ENCODE data around the gene KCND3. TPM values are rescaled to one million over a fixed set of nuclear protein-coding genes. Genes with fewer than 3 reads are reported as not detected.

Gene KCND3
- total and polyA plus RNA-seq, 2 donors (not counting 3 experiments of a cell fraction or from before 2014, with no cell fraction given), result 0.03 TPM; not detected in 1

DNA sequence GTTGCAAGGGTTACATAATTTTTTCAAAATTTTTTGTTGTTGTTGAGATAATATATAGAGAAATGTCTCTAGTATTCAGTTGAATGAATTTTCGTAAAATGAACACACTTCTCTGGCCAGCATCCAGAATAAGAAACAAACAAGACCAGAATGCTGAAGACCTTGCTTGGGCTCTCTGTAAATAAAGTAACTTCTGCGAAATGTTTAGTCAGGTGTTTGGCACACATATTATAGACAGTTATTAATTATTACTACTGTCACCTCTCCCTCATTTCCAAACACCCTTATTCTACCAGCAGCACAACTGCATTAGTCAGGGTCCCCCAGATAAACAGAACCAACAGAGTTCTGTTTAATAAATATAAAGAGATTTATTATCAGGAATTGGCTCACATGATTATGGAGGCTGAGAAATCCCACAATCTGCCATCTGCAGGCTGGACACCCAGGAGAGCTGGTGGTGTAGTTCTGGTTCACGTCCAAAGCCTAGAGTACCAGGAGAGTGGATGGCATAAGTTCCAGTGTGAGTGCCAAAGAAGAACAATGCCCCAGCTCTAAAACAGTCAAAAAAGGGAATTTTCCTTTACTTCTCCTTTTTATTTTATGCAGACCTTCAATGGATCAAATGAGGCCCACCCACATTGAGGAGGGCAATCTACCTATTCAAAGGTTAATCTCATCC is 44.1 kb upstream of the KCND3 start:
- intact Hi-C loops (cut with micrococcal nuclease), result no loop called here
- Histone ChIP-seq H4K20me1 (replicated peaks; ENCODE audit: control insufficient read depth, extremely low read depth, insufficient read depth, low read length) (no peaks in the 10 kb centered on the region), H3K9ac (replicated peaks; ENCODE audit: extremely low read depth, insufficient read depth, low read length) (no peak overlapping the region), H3K4me2 (ENCODE audit: insufficient read depth, low read length) (no peak overlapping the region), H3K9me1 (replicated peaks; ENCODE audit: control insufficient read depth, extremely low read depth, insufficient read depth, low read length) (no peaks in the 10 kb centered on the region), H3K36me3 (ENCODE audit: control insufficient read depth in 2 of 2, extremely low read depth in 1 of 2, insufficient read depth in 2 of 2, low read length in 2 of 2) (no peaks in the 10 kb centered on the region), H2AFZ (ENCODE audit: low read depth, low read length) (no peak overlapping the region), H3K27ac (ENCODE audit: insufficient read depth, low read depth, low read length) (no peak overlapping the region), H3K4me3 (replicated peaks in 1 of 3; ENCODE audit: insufficient read depth in 1 of 3, low read depth in 1 of 3, low read length in 3 of 3) (no peak overlapping the region), H3K4me1 (ENCODE audit: control insufficient read depth, extremely low read depth, insufficient read depth, low read length) (no peaks in the 10 kb centered on the region), H3K9me3 (replicated peaks; ENCODE audit: control insufficient read depth, insufficient read depth, low read length) (no peaks in the 10 kb centered on the region), H3K79me2 (ENCODE audit: control insufficient read depth, insufficient read depth, low read length) (no peaks in the 10 kb centered on the region), H3K27me3 (ENCODE audit: control insufficient read depth in 2 of 2, insufficient read depth in 2 of 2, low read length in 2 of 2) (no peaks in the 10 kb centered on the region)
- no TSS peak for BruUV-seq (replicated peaks)
- CTCF ChIA-PET, result no interaction called here
- no peak for TF ChIP-seq GATA2 (IDR thresholded peaks at IDR 0.05; ENCODE audit: insufficient read depth, insufficient read length, low read depth, low read length)
- TF ChIP-seq MYC (IDR thresholded peaks at IDR 0.05; ENCODE audit: low read depth, low read length), result no peak
- no peak for TF ChIP-seq FOS (IDR thresholded peaks at IDR 0.05; ENCODE audit: borderline replicate concordance, insufficient read depth, low read length)
- TF ChIP-seq EZH2 (IDR thresholded peaks at IDR 0.05; ENCODE audit: borderline replicate concordance, low read depth, low read length, severe bottlenecking), result no peak
- TF ChIP-seq, protein P1, sequence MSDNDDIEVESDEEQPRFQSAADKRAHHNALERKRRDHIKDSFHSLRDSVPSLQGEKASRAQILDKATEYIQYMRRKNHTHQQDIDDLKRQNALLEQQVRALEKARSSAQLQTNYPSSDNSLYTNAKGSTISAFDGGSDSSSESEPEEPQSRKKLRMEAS (IDR thresholded peaks at IDR 0.05; ENCODE audit: insufficient read depth, insufficient read length), result no peak
- no peak for TF ChIP-seq JUN (IDR thresholded peaks at IDR 0.05; ENCODE audit: borderline replicate concordance, insufficient read depth, insufficient read length, low read depth)
- TF ChIP-seq POLR2AphosphoS5 (IDR thresholded peaks at IDR 0.05; ENCODE audit: insufficient read depth, low read depth, low read length), result no peak
- TF ChIP-seq, protein P2, sequence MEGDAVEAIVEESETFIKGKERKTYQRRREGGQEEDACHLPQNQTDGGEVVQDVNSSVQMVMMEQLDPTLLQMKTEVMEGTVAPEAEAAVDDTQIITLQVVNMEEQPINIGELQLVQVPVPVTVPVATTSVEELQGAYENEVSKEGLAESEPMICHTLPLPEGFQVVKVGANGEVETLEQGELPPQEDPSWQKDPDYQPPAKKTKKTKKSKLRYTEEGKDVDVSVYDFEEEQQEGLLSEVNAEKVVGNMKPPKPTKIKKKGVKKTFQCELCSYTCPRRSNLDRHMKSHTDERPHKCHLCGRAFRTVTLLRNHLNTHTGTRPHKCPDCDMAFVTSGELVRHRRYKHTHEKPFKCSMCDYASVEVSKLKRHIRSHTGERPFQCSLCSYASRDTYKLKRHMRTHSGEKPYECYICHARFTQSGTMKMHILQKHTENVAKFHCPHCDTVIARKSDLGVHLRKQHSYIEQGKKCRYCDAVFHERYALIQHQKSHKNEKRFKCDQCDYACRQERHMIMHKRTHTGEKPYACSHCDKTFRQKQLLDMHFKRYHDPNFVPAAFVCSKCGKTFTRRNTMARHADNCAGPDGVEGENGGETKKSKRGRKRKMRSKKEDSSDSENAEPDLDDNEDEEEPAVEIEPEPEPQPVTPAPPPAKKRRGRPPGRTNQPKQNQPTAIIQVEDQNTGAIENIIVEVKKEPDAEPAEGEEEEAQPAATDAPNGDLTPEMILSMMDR (IDR thresholded peaks at IDR 0.05; ENCODE audit: extremely low read depth in 1 of 2, insufficient read depth in 1 of 2, low read depth in 1 of 2, low read length in 2 of 2), result no peak
- TF ChIP-seq POLR2A (IDR thresholded peaks at IDR 0.05; ENCODE audit: low read depth, low read length), result no peak
- DNase-seq (ENCODE audit: low read depth, low spot score) (no peak), FAIRE-seq (no peak)
- dilution Hi-C loops (cut with MboI; ENCODE audit: extremely low pct_ligation_motif_present, low sequenced_read_pairs), result no loop called here
- POLR2A ChIA-PET, result no interaction called here

All from endothelial cell of umbilical vein (primary cell).